K562 (cell line): Measurements from ENCODE around the gene LOXL4. TPM values are rescaled to one million over a fixed set of nuclear protein-coding genes. Genes with fewer than 3 reads are reported as not detected.

Source experiments
- ATAC-seq: fragments of 200-7000 bp; cut with Tn5 transposase; 3 replicates; pipeline ENCODE4 v1.9.1; 2020; ENCODE audit warnings: moderate library complexity
- BruUV-seq: library from RNA; stranded (reverse); fragments of 400-500 nt; replicated peaks from 2 replicates; lab custom pipeline; 2021; lab: Mats Ljungman, UMichigan
- CTCF ChIA-PET: fragments of 300-600 bp; formaldehyde crosslinking; extraction: SDS; loops from one replicate; lab custom pipeline; 2021; ENCODE audit warnings: low intra/inter-chr PET ratio; lab: Yijun Ruan, JAX
- POLR2A ChIA-PET: fragments of 300-600, 350-650 bp; sonication (Branson Sonifier 250); formaldehyde crosslinking; extraction: SDS; loops from one replicate; lab custom pipeline; 2021; ENCODE audit warnings: antibody characterized with exemption, inconsistent platforms; lab: Yijun Ruan, JAX
- DNase-seq, 4 experiments: peaks; one replicate each; pipeline versions ENCODE4 v3.0.0 to v3.0.0-alpha.2; 2011 to 2018; ENCODE audit warnings: low spot score in 3 of 4, mixed read lengths in 3 of 4; ENCODE audit errors: extremely low read depth in 1 of 4
- FAIRE-seq: peaks from 2 replicates; lab custom pipeline; 2011; peaks lifted over from hg19 to GRCh38; lab: Jason Lieb, UNC
- H2AFZ ChIP-seq: 2 replicates; pipeline ENCODE4 v1.6.0; 2011; ENCODE audit warnings: low read depth, low read length, control low read depth, inconsistent platforms
- H3K27ac ChIP-seq: fragments of 200-600 bp; 3 replicates; pipeline ENCODE4 v1.8.0; 2011; ENCODE audit warnings: low read depth, mild to moderate bottlenecking, control low read depth, inconsistent platforms, low read length, moderate library complexity, mixed read lengths; ENCODE audit errors: extremely low read depth
- H3K27me3 ChIP-seq, 2 experiments: fragments of 300-600 bp in 1 of 2; 2 replicates in 1 of 2; 3 replicates in 1 of 2; pipeline versions ENCODE4 v1.6.0 to v1.8.0; 2011; ENCODE audit warnings: inconsistent platforms in 2 of 2, low read length in 2 of 2, mild to moderate bottlenecking in 1 of 2, mixed read lengths in 1 of 2, moderate library complexity in 1 of 2; ENCODE audit not compliant: control insufficient read depth in 2 of 2, insufficient read depth in 2 of 2
- H3K36me3 ChIP-seq: fragments of 300-600 bp; 3 replicates; pipeline ENCODE4 v1.8.0; 2011; ENCODE audit warnings: mild to moderate bottlenecking, low read length, inconsistent platforms; ENCODE audit not compliant: control insufficient read depth, insufficient read depth
- H3K4me1 ChIP-seq, 2 experiments: fragments of 200-600 bp in 1 of 2; replicated peaks in 1 of 2; 2 replicates in 1 of 2; 3 replicates in 1 of 2; pipeline versions ENCODE4 v1.5.1 to v1.8.0; 2011; ENCODE audit warnings: inconsistent platforms in 2 of 2, low read length in 2 of 2, mild to moderate bottlenecking in 1 of 2, mixed read lengths in 1 of 2, moderate library complexity in 1 of 2; ENCODE audit not compliant: control insufficient read depth in 2 of 2, insufficient read depth in 2 of 2
- H3K4me2 ChIP-seq: 2 replicates; pipeline ENCODE4 v1.6.1; 2011; ENCODE audit warnings: low read length, control low read depth, inconsistent platforms, mixed read lengths; ENCODE audit not compliant: insufficient read depth
- H3K4me3 ChIP-seq: fragments of 200-600 bp; sonication (generic), shearing (Covaris generic); 2 replicates; pipeline ENCODE4 v1.5.1; 2016; ENCODE audit warnings: control low read depth, inconsistent platforms
- H3K79me2 ChIP-seq: fragments of 200-600 bp; 3 replicates; pipeline ENCODE4 v1.8.0; 2011; ENCODE audit warnings: low read length, inconsistent platforms; ENCODE audit not compliant: control insufficient read depth, insufficient read depth
- H3K9ac ChIP-seq, 2 experiments: 2 replicates each; pipeline versions ENCODE4 v1.6.0 to v1.6.1; 2011; ENCODE audit warnings: low read depth in 2 of 2, low read length in 2 of 2, control low read depth in 1 of 2, inconsistent platforms in 1 of 2, mild to moderate bottlenecking in 1 of 2, mixed read lengths in 1 of 2; ENCODE audit not compliant: insufficient read depth in 1 of 2
- H3K9me1 ChIP-seq: one replicate; pipeline ENCODE4 v1.6.0; 2011; ENCODE audit warnings: inconsistent platforms, mild to moderate bottlenecking, low read length, moderate library complexity; ENCODE audit not compliant: control insufficient read depth, insufficient read depth
- H3K9me3 ChIP-seq: replicated peaks from 2 replicates; pipeline ENCODE4 v1.5.1; 2011; ENCODE audit warnings: low read depth, low read length, inconsistent platforms; ENCODE audit not compliant: control insufficient read depth, insufficient read depth
- H4K20me1 ChIP-seq: replicated peaks from 2 replicates; pipeline ENCODE4 v1.6.1; 2011; ENCODE audit warnings: low read length, inconsistent platforms, mixed read lengths; ENCODE audit not compliant: control insufficient read depth, insufficient read depth
- BMI1 ChIP-seq: fragments of 150-350 bp; IDR thresholded peaks from 2 replicates; pipeline ENCODE4 v1.6.1; 2014; ENCODE audit warnings: low read length
- CBX3 ChIP-seq, 2 experiments: IDR thresholded peaks; 1 replicate in 1 of 2; 2 replicates in 1 of 2; pipeline ENCODE4 v1.6.1; 2012; ENCODE audit warnings: inconsistent platforms in 2 of 2, low read length in 2 of 2, borderline replicate concordance in 1 of 2, control low read depth in 1 of 2
- CCNT2 ChIP-seq: IDR thresholded peaks from 2 replicates; pipeline ENCODE4 v1.6.1; 2011; ENCODE audit warnings: borderline replicate concordance, low read depth, mild to moderate bottlenecking, moderate library complexity, mixed read lengths, low read length; ENCODE audit not compliant: insufficient read length; ENCODE audit errors: extremely low read depth
- FOXJ2 ChIP-seq: fragments of 200-800 bp; sonication (Bioruptor generic); IDR thresholded peaks from 2 replicates; pipeline ENCODE4 v1.6.1; 2016; ENCODE audit warnings: missing genetic modification characterization, missing compliant biosample characterization
- IFI16 ChIP-seq: fragments of 250-450 bp; sonication (Bioruptor Pico); IDR thresholded peaks from 2 replicates; pipeline ENCODE4 v2.1.2; 2022; ENCODE audit warnings: mild to moderate bottlenecking, inconsistent platforms
- NUFIP1 ChIP-seq: fragments of 450-650 bp; IDR thresholded peaks from 2 replicates; pipeline ENCODE4 v1.6.1; 2018; ENCODE audit not compliant: partially characterized antibody
- RBM17 ChIP-seq: fragments of 200-400 bp; formaldehyde crosslinking; IDR thresholded peaks from 2 replicates; pipeline ENCODE4 v1.6.1; 2017; ENCODE audit warnings: low read depth, mild to moderate bottlenecking, low read length, borderline replicate concordance
- SIN3B ChIP-seq: fragments of 450-650 bp; IDR thresholded peaks from 2 replicates; pipeline ENCODE4 v1.6.1; 2017; ENCODE audit warnings: low read depth, mild to moderate bottlenecking, moderate library complexity
- U2AF2 ChIP-seq: fragments of 200-400 bp; formaldehyde crosslinking; optimal IDR thresholded peaks from 2 replicates; pipeline ENCODE3; 2017; ENCODE audit warnings: low read depth, mild to moderate bottlenecking, low read length
- XRCC4 ChIP-seq: IDR thresholded peaks from one replicate; pipeline ENCODE4 v1.6.1; 2011; ENCODE audit not compliant: insufficient read depth, insufficient read length; ENCODE audit errors: extremely low read depth
- YY1 ChIP-seq, 3 experiments: IDR thresholded peaks; 2 replicates each; pipeline ENCODE4 v1.6.1; 2011; ENCODE audit warnings: low read length in 2 of 3, mild to moderate bottlenecking in 2 of 3, moderate library complexity in 2 of 3, borderline replicate concordance in 1 of 3, control low read depth in 1 of 3, low read depth in 1 of 3; ENCODE audit not compliant: insufficient read depth in 3 of 3, insufficient replicate concordance in 2 of 3, control insufficient read depth in 1 of 3, insufficient read length in 1 of 3; ENCODE audit errors: extremely low read depth in 1 of 3
- ZBTB7A ChIP-seq: IDR thresholded peaks from 2 replicates; pipeline ENCODE4 v1.6.1; 2011; ENCODE audit warnings: low read depth, mild to moderate bottlenecking, low read length, moderate library complexity, borderline replicate concordance; ENCODE audit not compliant: control insufficient read depth
- WGBS: fragments of 100-300 bp; shearing (Covaris generic); methylation state at CpG from one replicate; pipeline ENCODE4 v1.1.6; 2016; ENCODE audit warnings: low coverage, mixed read lengths; ENCODE audit not compliant: insufficient coverage; ENCODE audit errors: missing lambda C conversion rate; 5-methylcytosine and 5-hydroxymethylcytosine counted together
- in situ Hi-C: fragments of 300-500 bp; cut with MboI; formaldehyde crosslinking; loops from 4 replicates; pipeline ENCODE4 v1.15.0; 2018; ENCODE audit warnings: inconsistent platforms, mixed read lengths
- intact Hi-C: fragments of 100-400 bp; cut with micrococcal nuclease; formaldehyde crosslinking; loops from 2 replicates; pipeline ENCODE4 v1.14.2; 2022
- polyA plus RNA-seq, 8 experiments: library from polyadenylated mRNA; depleted of rRNA in 4 of 8; stranded (reverse) in 5 of 8; unstranded in 3 of 8; fragments of >200 nt; fragmentation: Nextera tagmentation in 2 of 8; fragmentation: Illumina TruSeq in 1 of 8; extraction: Ambion mirVana in 2 of 8; extraction: Trizol in 1 of 8; gene quantifications; 2 replicates each; pipeline versions ENCODE4 v1.2.1 to v1.2.3, GENCODE V29; 2011 to 2014; ENCODE audit warnings: inconsistent platforms in 1 of 8, missing spikeins in 1 of 8
- total RNA-seq, 7 experiments: library from RNA; depleted of rRNA in 6 of 7; stranded (reverse); fragments of >200 nt in 6 of 7; fragmentation: Illumina TruSeq in 2 of 7; extraction: Trizol in 2 of 7; gene quantifications; 2 replicates each; pipeline versions ENCODE4 v1.2.1 to v1.2.3, GENCODE V29; 2011 to 2021; ENCODE audit warnings: low replicate concordance in 1 of 7

LOXL4 gene
- total and polyA plus RNA-seq, 9 of the 15 experiments (the other 6 are each of a cell fraction or from before 2014, with no cell fraction given), result 0.03 to 0.35 (median 0.05) TPM; not detected in 3

GRCh38 chr10:98209441-98209840 is 58.6 kb downstream of the LOXL4 start:
- Histone ChIP-seq H4K20me1 (no peaks in the 10 kb centered on the region), H3K27me3 (no peaks in the 10 kb centered on the region), H2AFZ (no peak overlapping the region), H3K79me2 (no peaks in the 10 kb centered on the region), H3K9me1 (no peaks in the 10 kb centered on the region), H3K4me1 (no peaks in the 10 kb centered on the region), H3K9me3 (no peaks in the 10 kb centered on the region), H3K4me2 (no peak overlapping the region), H3K4me3 (no peak overlapping the region), H3K36me3 (peaks cover 26% of the 10 kb centered on the region; the same call in 1 of the 3 replicates), H3K27ac (no peak overlapping the region), H3K9ac (no peak overlapping the region)
- no peak for TF ChIP-seq RBM17
- TF ChIP-seq YY1 (IDR thresholded peaks at IDR 0.05; ENCODE audit: borderline replicate concordance in 1 of 3, control insufficient read depth in 1 of 3, extremely low read depth in 1 of 3, insufficient read depth in 3 of 3, insufficient read length in 1 of 3, insufficient replicate concordance in 2 of 3, low read depth in 1 of 3, low read length in 2 of 3), result no peak
- no peak for TF ChIP-seq U2AF2
- TF ChIP-seq CCNT2, result no peak
- TF ChIP-seq XRCC4, result no peak
- TF ChIP-seq CBX3 (IDR thresholded peaks at IDR 0.05; ENCODE audit: borderline replicate concordance in 1 of 2, low read length in 2 of 2), result no peak
- no peak for TF ChIP-seq NUFIP1
- TF ChIP-seq ZBTB7A, result no peak
- no peak for TF ChIP-seq IFI16 (CRISPR knock-in tag)
- no peak for TF ChIP-seq BMI1
- no peak for TF ChIP-seq SIN3B
- TF ChIP-seq FOXJ2 (tag), result no peak
- intact Hi-C loops (no loop called here), in situ Hi-C loops (no loop called here)
- ATAC-seq (no peak), FAIRE-seq (no peak), DNase-seq (no peak)
- POLR2A ChIA-PET, result interaction anchor here (0.6 kb wide), 2 partner anchors 280 to 779 kb away, joined by 3 read pairs; no protein-coding TSS in a partner anchor
- no TSS peak for BruUV-seq
- CTCF ChIA-PET, result interaction anchor here (0.7 kb wide), 1 partner anchor 321 kb away, joined by 3 read pairs; no protein-coding TSS in a partner anchor
- 95% methylated on average over 4 of the region's 4 CpGs for WGBS
